ENCODE data around the gene ABI3BP. TPM values are rescaled to one million over a fixed set of nuclear protein-coding genes. Genes with fewer than 3 reads are reported as not detected.

The ABI3BP gene
- total RNA-seq, 4 donors from 2014 or later: 7.9 to 32.6 (median 17.6) TPM

DNA sequence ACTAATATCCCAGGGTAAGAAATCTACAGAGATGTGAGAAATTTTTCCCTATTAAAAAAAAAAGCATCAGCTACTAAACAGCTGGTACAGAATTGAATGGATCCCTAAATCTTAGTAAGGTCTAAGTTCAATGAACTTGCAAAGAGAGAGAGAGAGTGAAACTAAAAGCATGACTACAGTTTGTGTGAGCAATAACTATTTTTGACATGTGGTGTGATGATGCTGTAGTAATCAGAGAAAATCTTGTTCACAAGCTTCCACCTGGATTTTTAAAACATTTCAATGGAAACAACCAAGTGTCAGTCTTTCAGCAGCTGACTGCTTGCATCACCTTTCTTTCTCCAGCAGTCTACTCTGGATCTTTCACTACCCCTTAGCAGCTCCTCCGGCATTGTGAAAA lies 45.2 kb upstream of the ABI3BP start:
- no peak for TF ChIP-seq POLR2AphosphoS5 (IDR thresholded peaks at IDR 0.05)
- TF ChIP-seq EP300 (IDR thresholded peaks at IDR 0.05; ENCODE audit: low read depth): no peak
- TF ChIP-seq POLR2A (IDR thresholded peaks at IDR 0.05): no peak
- TF ChIP-seq, protein P1, sequence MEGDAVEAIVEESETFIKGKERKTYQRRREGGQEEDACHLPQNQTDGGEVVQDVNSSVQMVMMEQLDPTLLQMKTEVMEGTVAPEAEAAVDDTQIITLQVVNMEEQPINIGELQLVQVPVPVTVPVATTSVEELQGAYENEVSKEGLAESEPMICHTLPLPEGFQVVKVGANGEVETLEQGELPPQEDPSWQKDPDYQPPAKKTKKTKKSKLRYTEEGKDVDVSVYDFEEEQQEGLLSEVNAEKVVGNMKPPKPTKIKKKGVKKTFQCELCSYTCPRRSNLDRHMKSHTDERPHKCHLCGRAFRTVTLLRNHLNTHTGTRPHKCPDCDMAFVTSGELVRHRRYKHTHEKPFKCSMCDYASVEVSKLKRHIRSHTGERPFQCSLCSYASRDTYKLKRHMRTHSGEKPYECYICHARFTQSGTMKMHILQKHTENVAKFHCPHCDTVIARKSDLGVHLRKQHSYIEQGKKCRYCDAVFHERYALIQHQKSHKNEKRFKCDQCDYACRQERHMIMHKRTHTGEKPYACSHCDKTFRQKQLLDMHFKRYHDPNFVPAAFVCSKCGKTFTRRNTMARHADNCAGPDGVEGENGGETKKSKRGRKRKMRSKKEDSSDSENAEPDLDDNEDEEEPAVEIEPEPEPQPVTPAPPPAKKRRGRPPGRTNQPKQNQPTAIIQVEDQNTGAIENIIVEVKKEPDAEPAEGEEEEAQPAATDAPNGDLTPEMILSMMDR (IDR thresholded peaks at IDR 0.05): no peak
- Histone ChIP-seq H3K9me3 (no peaks in the 10 kb centered on the region), H3K4me3 (no peak overlapping the region), H3K4me1 (peaks cover 0 to 3% (median 0%) of the 10 kb centered on the region in 4 donors), H3K27ac (no peak overlapping the region), H3K36me3 (no peaks in the 10 kb centered on the region), H3K27me3 (no peaks in the 10 kb centered on the region)
- in situ Hi-C loops (cut with MboI; ENCODE audit: low pct_ligation_motif_present in 1 of 4, low pct_unique_long_range_greater_than_20kb in 1 of 4, low sequenced_read_pairs in 3 of 4) (no loop called here), intact Hi-C loops (cut with DNase I; ENCODE audit: low total_unique reads) (no loop called here)
- no peak for DNase-seq
- 88 to 90% methylated on average over 1 of the region's 1 CpG for WGBS, 2 donors (ENCODE audit: low coverage in 1 of 2)

DNA sequence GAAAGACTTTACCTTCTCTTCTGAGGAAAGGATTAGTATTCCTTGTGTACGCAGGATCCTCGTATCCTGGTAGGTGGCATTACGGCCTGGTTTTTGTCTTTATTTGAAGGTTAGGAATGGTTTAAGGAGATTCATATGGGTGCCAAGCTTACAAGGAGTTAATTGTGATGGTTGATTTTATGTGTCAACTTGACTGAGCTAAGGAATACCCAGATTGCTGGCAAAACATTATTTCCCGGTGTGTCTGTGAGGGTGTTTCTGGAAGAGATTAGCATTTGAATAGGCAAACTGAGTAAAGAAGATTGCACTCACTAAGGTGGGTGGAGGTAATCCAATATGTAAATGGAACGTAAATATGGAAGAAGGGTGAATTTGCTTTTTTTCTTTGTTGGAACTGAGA lies 44.4 kb upstream of the ABI3BP start:
- no peaks in the 10 kb centered on the region for H3K27me3 ChIP-seq
- no peaks in the 10 kb centered on the region for H3K9me3 ChIP-seq
- no peaks in the 10 kb centered on the region for H3K36me3 ChIP-seq
- DNase-seq: no peak
- TF ChIP-seq EP300 (IDR thresholded peaks at IDR 0.05; ENCODE audit: low read depth): no peak
- TF ChIP-seq, protein P1 (IDR thresholded peaks at IDR 0.05): no peak
- TF ChIP-seq POLR2AphosphoS5 (IDR thresholded peaks at IDR 0.05): no peak
- TF ChIP-seq POLR2A (IDR thresholded peaks at IDR 0.05): no peak
- H3K27ac ChIP-seq: no peak overlapping the region
- intact Hi-C loops (cut with DNase I; ENCODE audit: low total_unique reads) (no loop called here), in situ Hi-C loops (cut with MboI; ENCODE audit: low pct_ligation_motif_present in 1 of 4, low pct_unique_long_range_greater_than_20kb in 1 of 4, low sequenced_read_pairs in 3 of 4) (no loop called here)
- H3K4me3 ChIP-seq: no peak overlapping the region
- H3K4me1 ChIP-seq: peaks cover 0 to 3% (median 0%) of the 10 kb centered on the region in 4 donors
- WGBS, 2 donors (ENCODE audit: low coverage in 1 of 2): 83 to 92% methylated on average over 5 of the region's 5 CpGs

DNA sequence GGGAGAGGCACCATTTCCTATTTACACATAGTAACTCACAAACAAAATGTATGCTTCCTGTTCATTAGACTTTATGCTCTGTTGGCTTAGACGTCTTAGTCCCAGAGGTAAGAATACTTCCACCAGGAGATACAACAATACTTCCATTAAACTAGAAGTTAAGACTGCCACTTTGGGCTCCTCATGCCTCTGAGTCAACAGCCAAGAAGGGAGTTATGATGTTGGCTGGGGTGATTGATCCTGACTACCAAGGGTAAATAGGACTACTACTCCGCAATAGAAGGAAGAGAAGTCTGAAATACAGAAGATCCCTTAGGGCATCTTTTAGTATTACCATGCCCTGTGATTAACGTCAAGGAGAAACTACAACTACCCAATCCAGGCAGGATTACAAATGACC lies 43.5 kb upstream of the ABI3BP start:
- H3K9me3 ChIP-seq: no peaks in the 10 kb centered on the region
- no peak for DNase-seq
- no peaks in the 10 kb centered on the region for H3K36me3 ChIP-seq
- no peaks in the 10 kb centered on the region for H3K27me3 ChIP-seq
- no peak overlapping the region for H3K4me3 ChIP-seq
- H3K27ac ChIP-seq: no peak overlapping the region
- peaks cover 0 to 3% (median 0%) of the 10 kb centered on the region in 4 donors for H3K4me1 ChIP-seq
- no peak for TF ChIP-seq POLR2AphosphoS5 (IDR thresholded peaks at IDR 0.05)
- TF ChIP-seq, protein P1 (IDR thresholded peaks at IDR 0.05): no peak
- no peak for TF ChIP-seq EP300 (IDR thresholded peaks at IDR 0.05; ENCODE audit: low read depth)
- WGBS, 2 donors (ENCODE audit: low coverage in 1 of 2): 80 to 100% methylated on average over 2 to 3 of the region's 3 CpGs
- in situ Hi-C loops (cut with MboI; ENCODE audit: low pct_ligation_motif_present in 1 of 4, low pct_unique_long_range_greater_than_20kb in 1 of 4, low sequenced_read_pairs in 3 of 4) (no loop called here), intact Hi-C loops (cut with DNase I; ENCODE audit: low total_unique reads) (no loop called here)

DNA sequence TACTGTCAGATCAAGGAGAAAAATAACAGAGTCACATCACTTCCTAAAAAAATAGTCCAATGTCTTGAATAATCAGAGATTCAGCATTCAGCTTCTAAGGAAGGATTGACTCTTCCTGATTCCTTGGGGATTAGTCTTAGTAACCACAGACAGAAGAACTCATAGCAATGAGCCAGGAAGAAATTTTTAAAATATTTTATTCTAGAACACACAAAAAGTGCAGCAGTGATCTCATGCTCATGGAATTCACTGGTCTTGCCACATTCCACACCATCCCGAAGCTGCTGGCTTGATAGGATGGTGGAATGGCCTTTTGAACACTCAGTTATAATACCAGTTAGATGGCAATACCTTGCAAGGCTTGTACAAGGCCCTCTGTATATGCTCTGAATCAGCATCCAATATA lies 43.0 kb upstream of the ABI3BP start:
- 33% methylated on average over 1 of the region's 1 CpG; no CpG with 5 or more reads in 1 of the 2 donors for WGBS, 2 donors (ENCODE audit: low coverage in 1 of 2)
- Histone ChIP-seq H3K4me3 (no peak overlapping the region), H3K27ac (no peak overlapping the region), H3K9me3 (peaks cover 0 to 4% of the 10 kb centered on the region in 2 donors), H3K27me3 (no peaks in the 10 kb centered on the region), H3K36me3 (no peaks in the 10 kb centered on the region), H3K4me1 (peaks cover 0 to 3% (median 0%) of the 10 kb centered on the region in 4 donors)
- in situ Hi-C loops (cut with MboI; ENCODE audit: low pct_ligation_motif_present in 1 of 4, low pct_unique_long_range_greater_than_20kb in 1 of 4, low sequenced_read_pairs in 3 of 4): no loop called here
- no peak for DNase-seq
- no peak for TF ChIP-seq POLR2A (IDR thresholded peaks at IDR 0.05)
- peak in 1 of 3 donors; percentile 21 for TF ChIP-seq POLR2AphosphoS5 (IDR thresholded peaks at IDR 0.05)
- intact Hi-C loops (cut with DNase I; ENCODE audit: low total_unique reads): no loop called here

DNA sequence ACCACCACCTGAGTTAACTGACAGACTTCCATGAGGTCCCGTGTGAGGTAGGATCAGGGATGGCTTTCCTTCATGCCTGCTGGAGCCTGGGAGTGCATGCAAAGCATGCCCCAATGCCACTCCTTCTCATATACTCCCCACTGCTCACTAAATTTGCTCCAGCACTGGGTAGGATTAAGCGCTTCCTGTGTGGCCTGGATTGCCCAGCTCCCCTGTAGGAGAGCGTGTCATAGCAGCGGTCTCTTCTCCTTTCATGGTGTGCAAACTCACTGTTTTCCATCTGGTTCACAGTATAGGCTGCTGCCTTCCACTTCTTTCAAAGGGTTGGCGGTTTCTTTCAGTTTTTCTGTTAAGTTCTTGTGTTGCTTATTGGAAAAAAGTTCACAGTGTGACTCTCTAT lies 34.1 kb upstream of the ABI3BP start:
- H3K27ac ChIP-seq: no peak overlapping the region
- no peaks in the 10 kb centered on the region for H3K4me1 ChIP-seq
- TF ChIP-seq POLR2AphosphoS5 (IDR thresholded peaks at IDR 0.05) (no peak), EP300 (IDR thresholded peaks at IDR 0.05; ENCODE audit: low read depth) (no peak), POLR2A (IDR thresholded peaks at IDR 0.05) (no peak)
- TF ChIP-seq, protein P1 (IDR thresholded peaks at IDR 0.05): no peak
- intact Hi-C loops (cut with DNase I; ENCODE audit: low total_unique reads): no loop called here
- H3K4me3 ChIP-seq: no peak overlapping the region
- H3K27me3 ChIP-seq: no peaks in the 10 kb centered on the region
- 90% methylated on average over 5 of the region's 5 CpGs; no CpG with 5 or more reads in 1 of the 2 donors for WGBS, 2 donors (ENCODE audit: low coverage in 1 of 2)
- no peak for DNase-seq
- in situ Hi-C loops (cut with MboI; ENCODE audit: low pct_ligation_motif_present in 1 of 4, low pct_unique_long_range_greater_than_20kb in 1 of 4, low sequenced_read_pairs in 3 of 4): no loop called here
- no peaks in the 10 kb centered on the region for H3K36me3 ChIP-seq
- H3K9me3 ChIP-seq: peaks cover 0 to 6% of the 10 kb centered on the region in 2 donors

Data from transverse colon (tissue), 4 donors.